H1 (cell line): ENCODE results near the gene CELF6. TPM values are rescaled to one million over a fixed set of nuclear protein-coding genes. Genes with fewer than 3 reads are reported as not detected.

Experiments used
- ASH2L ChIP-seq: fragments of 200-600, 300-600 bp; sonication (generic); IDR thresholded peaks from one replicate; pipeline ENCODE4 v1.7.1; 2017; ENCODE audit warnings: low read length
- BACH1 ChIP-seq: IDR thresholded peaks from 2 replicates; pipeline ENCODE4 v1.6.1; 2012; ENCODE audit warnings: low read length, improper control_type of control experiment
- CREB1 ChIP-seq: IDR thresholded peaks from 2 replicates; pipeline ENCODE4 v1.6.1; 2012; ENCODE audit warnings: inconsistent platforms
- EGR1 ChIP-seq: IDR thresholded peaks from 2 replicates; pipeline ENCODE4 v1.6.1; 2011; ENCODE audit warnings: low read depth, low read length, borderline replicate concordance
- EP300 ChIP-seq, 2 experiments: IDR thresholded peaks; 1 replicate in 1 of 2; 2 replicates in 1 of 2; pipeline ENCODE4 v1.6.1; 2011 to 2012; ENCODE audit warnings: low read depth in 2 of 2, low read length in 2 of 2, mild to moderate bottlenecking in 2 of 2, borderline replicate concordance in 1 of 2, inconsistent platforms in 1 of 2, moderate library complexity in 1 of 2
- KDM5A ChIP-seq: fragments of 200-600 bp; IDR thresholded peaks from 2 replicates; pipeline ENCODE4 v1.7.1; 2012; ENCODE audit warnings: mild to moderate bottlenecking, low read length, inconsistent platforms, mixed read lengths
- MAFK ChIP-seq: IDR thresholded peaks from 2 replicates; pipeline ENCODE4 v1.6.1; 2012; ENCODE audit warnings: low read depth, mild to moderate bottlenecking, improper control_type of control experiment, low read length
- NRF1 ChIP-seq: IDR thresholded peaks from 2 replicates; pipeline ENCODE4 v1.6.1; 2011; ENCODE audit warnings: mild to moderate bottlenecking, low read depth, low read length, improper control_type of control experiment
- PHF8 ChIP-seq: fragments of 200-600 bp; sonication (generic); conservative IDR thresholded peaks from 2 replicates; pipeline ENCODE4 v1.7.1; 2012; ENCODE audit warnings: low read depth, mild to moderate bottlenecking, inconsistent platforms, low read length, moderate library complexity
- POLR2AphosphoS5 ChIP-seq: IDR thresholded peaks from 2 replicates; pipeline ENCODE4 v1.6.1; 2011; ENCODE audit warnings: low read depth, low read length
- RAD21 ChIP-seq, 2 experiments: IDR thresholded peaks in 1 of 2; conservative IDR thresholded peaks in 1 of 2; 2 replicates each; pipeline ENCODE4 v1.6.1; 2011; ENCODE audit warnings: low read depth in 2 of 2, low read length in 2 of 2, improper control_type of control experiment in 1 of 2, inconsistent platforms in 1 of 2, mild to moderate bottlenecking in 1 of 2, moderate library complexity in 1 of 2
- SIN3A ChIP-seq, 2 experiments: IDR thresholded peaks in 1 of 2; conservative IDR thresholded peaks in 1 of 2; 2 replicates each; pipeline ENCODE4 v1.6.1; 2011 to 2012; ENCODE audit warnings: low read length in 2 of 2, improper control_type of control experiment in 1 of 2, low read depth in 1 of 2, mild to moderate bottlenecking in 1 of 2
- SP1 ChIP-seq: IDR thresholded peaks from 2 replicates; pipeline ENCODE4 v1.6.1; 2011; ENCODE audit warnings: low read depth, low read length
- SP2 ChIP-seq: IDR thresholded peaks from 2 replicates; pipeline ENCODE4 v1.6.1; 2012; ENCODE audit warnings: mild to moderate bottlenecking, low read length, inconsistent platforms
- SUZ12 ChIP-seq: fragments of 200-600 bp; sonication (generic); IDR thresholded peaks from 2 replicates; pipeline ENCODE4 v1.6.1; 2012; ENCODE audit warnings: mild to moderate bottlenecking, inconsistent platforms, low read length, moderate library complexity, mixed read lengths
- TAF7 ChIP-seq: optimal IDR thresholded peaks from 2 replicates; pipeline ENCODE3; 2011; ENCODE audit warnings: low read depth, mild to moderate bottlenecking, inconsistent platforms, low read length, moderate library complexity, borderline replicate concordance
- TBP ChIP-seq: IDR thresholded peaks from 2 replicates; pipeline ENCODE4 v1.6.1; 2011; ENCODE audit warnings: low read depth, low read length, improper control_type of control experiment
- YY1 ChIP-seq: IDR thresholded peaks from 2 replicates; pipeline ENCODE4 v1.6.1; 2011; ENCODE audit warnings: low read depth, mild to moderate bottlenecking, low read length
- polyA plus RNA-seq, 7 experiments: library from polyadenylated mRNA; depleted of rRNA in 3 of 7; stranded (reverse) in 5 of 7; unstranded in 2 of 7; fragments of >200 nt in 5 of 7; fragments of 200-250 nt in 2 of 7; gene quantifications; 1 replicate in 5 of 7; 2 replicates in 1 of 7; 4 replicates in 1 of 7; pipeline versions ENCODE4 v1.2.1 to v1.2.3, GENCODE V29; 2011 to 2013; ENCODE audit warnings: missing spikeins in 2 of 7, mixed read lengths in 2 of 7
- total RNA-seq: library from RNA; stranded (reverse); fragmentation: NEBNext Ultra II Directional; extraction: Animal tissue kit (Norgen Biotek cat#: 25700); gene quantifications from 2 replicates; pipeline ENCODE4 v1.2.1, GENCODE V29; 2021
- TF ChIP-seq, protein P1 (sequence below), 3 experiments: IDR thresholded peaks; 1 replicate in 2 of 3; 2 replicates in 1 of 3; pipeline versions ENCODE4 v1.5.1 to v1.6.1; 2011; ENCODE audit warnings: low read length in 3 of 3, mild to moderate bottlenecking in 3 of 3, inconsistent platforms in 2 of 3, low read depth in 1 of 3, moderate library complexity in 1 of 3; ENCODE audit not compliant: insufficient read depth in 1 of 3; ENCODE audit errors: control extremely low read depth in 1 of 3
- TF ChIP-seq, protein P2 (sequence below): IDR thresholded peaks from 2 replicates; pipeline ENCODE4 v1.6.1; 2012; ENCODE audit warnings: inconsistent platforms

CELF6 gene
- total and polyA plus RNA-seq, 2 of the 8 experiments (the other 6 are each of a cell fraction or from before 2014, with no cell fraction given): 0.09 to 0.19 TPM

DNA sequence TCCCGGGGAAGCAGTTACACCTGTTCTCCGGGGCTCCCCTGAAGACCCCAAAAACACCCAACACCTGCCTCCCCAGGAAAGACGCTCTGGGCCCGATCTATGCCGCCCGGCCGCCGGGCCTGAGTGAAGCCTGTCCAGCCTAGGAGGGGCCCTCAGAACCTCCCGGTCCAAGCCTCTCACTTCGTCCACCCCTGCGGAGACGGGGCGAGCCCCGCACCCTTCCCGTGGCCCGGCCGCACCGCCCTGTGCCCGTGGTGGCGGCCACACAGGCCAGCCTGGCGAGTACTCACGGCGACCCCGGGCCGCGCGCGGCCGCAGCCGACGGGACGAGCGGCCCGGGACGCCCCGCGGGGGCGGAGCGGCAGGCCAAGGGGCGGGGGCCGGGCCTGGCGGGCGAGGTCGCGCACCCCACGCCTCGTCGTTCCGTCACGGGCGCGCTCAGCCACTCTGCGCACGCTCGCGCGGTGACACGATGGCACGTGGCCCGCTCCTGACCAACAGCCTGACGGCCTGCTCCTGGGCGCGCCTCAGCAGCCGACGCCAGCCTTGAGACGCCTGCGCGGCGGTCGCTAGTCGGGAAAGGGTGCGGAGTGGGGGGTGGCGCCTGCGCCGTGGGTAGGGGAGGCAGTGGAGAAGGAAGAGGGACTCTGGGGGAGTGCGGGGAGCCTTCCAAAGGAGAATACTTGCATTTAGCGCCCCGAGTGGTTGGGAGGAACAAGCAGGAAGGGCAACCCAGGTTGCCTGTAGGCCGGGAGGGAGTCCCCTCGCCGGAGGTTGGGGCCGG is 47.6 kb downstream of the CELF6 start, which contains the start of gene PARP6 (continued):
- TF ChIP-seq, protein P1, sequence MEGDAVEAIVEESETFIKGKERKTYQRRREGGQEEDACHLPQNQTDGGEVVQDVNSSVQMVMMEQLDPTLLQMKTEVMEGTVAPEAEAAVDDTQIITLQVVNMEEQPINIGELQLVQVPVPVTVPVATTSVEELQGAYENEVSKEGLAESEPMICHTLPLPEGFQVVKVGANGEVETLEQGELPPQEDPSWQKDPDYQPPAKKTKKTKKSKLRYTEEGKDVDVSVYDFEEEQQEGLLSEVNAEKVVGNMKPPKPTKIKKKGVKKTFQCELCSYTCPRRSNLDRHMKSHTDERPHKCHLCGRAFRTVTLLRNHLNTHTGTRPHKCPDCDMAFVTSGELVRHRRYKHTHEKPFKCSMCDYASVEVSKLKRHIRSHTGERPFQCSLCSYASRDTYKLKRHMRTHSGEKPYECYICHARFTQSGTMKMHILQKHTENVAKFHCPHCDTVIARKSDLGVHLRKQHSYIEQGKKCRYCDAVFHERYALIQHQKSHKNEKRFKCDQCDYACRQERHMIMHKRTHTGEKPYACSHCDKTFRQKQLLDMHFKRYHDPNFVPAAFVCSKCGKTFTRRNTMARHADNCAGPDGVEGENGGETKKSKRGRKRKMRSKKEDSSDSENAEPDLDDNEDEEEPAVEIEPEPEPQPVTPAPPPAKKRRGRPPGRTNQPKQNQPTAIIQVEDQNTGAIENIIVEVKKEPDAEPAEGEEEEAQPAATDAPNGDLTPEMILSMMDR (IDR thresholded peaks at IDR 0.05; ENCODE audit: control extremely low read depth in 1 of 3, insufficient read depth in 1 of 3, low read depth in 1 of 3, low read length in 3 of 3): peak; percentile 69 to 79 (median 74)
- TF ChIP-seq MAFK (no peak), ASH2L (peak; percentile 92), CREB1 (peak; percentile 70; the same call in 1 of the 2 replicates), SUZ12 (peak; percentile 52; the same call in 1 of the 2 replicates), TAF7 (peak; percentile 48), TBP (peak; percentile 69; the same call in 1 of the 2 replicates), EP300 (IDR thresholded peaks at IDR 0.05; ENCODE audit: borderline replicate concordance in 1 of 2, low read depth in 2 of 2, low read length in 2 of 2) (peak in 1 of 2 experiments; percentile 57; a peak in 1 of 3 replicates), SIN3A (conservative IDR thresholded peaks at IDR 0.05 in 1 of 2, IDR thresholded peaks at IDR 0.05 in 1 of 2; ENCODE audit: low read depth in 1 of 2, low read length in 2 of 2) (peak; percentile 14 to 80; a peak in 2 of 4 replicates), SP1 (0 out of 2 replicates have a peak, but pooled peaks have one; percentile 25), NRF1 (peak; percentile 67), KDM5A (no peak), POLR2AphosphoS5 (0 out of 2 replicates have a peak, but pooled peaks have one; percentile 57), BACH1 (peak; percentile 89), EGR1 (peak; percentile 88), RAD21 (IDR thresholded peaks at IDR 0.05 in 1 of 2, conservative IDR thresholded peaks at IDR 0.05 in 1 of 2; ENCODE audit: low read depth in 2 of 2, low read length in 2 of 2) (peak; percentile 4 to 6; a peak in 2 of 4 replicates), PHF8 (peak; percentile 66), SP2 (peak; percentile 49; the same call in 1 of the 2 replicates), YY1 (peak; percentile 41; the same call in 1 of the 2 replicates)
- TF ChIP-seq, protein P2, sequence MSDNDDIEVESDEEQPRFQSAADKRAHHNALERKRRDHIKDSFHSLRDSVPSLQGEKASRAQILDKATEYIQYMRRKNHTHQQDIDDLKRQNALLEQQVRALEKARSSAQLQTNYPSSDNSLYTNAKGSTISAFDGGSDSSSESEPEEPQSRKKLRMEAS: peak; percentile 97
